ENCODE measurements around the gene LSS.

LSS gene

DNA sequence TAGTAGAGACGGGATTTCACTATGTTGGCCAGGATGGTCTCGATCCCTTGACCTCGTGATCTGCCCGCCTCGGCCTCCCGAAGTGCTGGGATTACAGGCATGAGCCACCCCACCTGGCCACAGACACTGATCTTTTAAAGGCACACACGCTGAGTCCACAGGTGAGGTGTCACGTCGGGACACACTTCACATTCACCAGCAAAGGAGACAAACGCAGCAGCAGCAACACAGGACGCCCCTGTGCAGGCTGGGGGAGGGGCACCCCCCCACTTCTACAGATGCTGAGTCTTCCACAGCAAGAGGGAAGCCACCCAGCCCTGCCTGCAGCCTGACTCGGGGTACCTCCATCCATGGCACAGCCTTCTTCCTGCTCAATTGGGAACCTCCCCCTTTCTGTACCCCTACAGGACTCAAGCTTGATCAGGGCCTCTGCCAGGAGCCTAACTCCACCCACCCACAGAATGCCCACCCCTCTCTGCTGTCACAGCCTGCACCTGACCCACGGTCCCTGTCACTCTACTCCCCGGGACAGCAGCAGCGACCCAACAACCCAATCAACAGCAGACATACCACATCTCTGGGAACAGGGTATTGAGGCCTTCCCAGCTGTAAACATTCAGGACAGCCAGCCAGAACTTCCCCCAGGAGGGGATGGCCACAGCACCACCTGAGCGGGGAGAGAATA lies 9.5 kb downstream of the LSS start:
- DNase-seq, result no peak

DNA sequence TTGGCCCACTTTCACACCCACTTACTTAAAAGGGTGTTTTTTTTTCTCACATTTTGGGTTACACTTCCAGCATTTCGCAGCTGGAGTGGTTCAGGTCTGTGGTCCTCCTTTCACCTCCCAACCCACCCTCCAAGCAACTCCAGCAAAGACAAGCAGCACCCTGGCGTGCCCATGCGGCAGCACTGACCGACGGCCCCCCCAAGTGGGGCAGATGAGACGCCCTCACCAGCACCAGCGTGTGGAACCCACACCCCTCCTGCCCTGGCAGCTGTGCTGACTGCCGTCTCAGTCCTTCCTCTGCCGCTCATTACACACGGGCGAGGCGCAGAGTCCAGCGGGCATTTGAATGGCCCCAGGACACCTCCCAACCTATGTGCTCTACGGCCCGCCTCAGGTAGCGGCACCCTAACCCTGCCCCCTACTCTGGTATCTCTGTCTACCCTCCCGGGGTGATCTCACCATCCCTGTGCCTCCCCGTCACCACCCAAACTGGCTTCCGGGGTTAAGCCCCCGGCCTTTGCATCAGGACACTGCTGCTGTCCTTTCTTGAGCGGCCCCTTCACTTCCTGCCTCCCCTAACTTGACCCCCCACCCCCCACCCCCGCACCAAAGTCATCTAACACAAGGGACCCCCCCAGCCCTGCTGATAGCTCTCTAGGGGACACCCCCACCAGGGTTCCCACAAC lies 10.9 kb downstream of the LSS start:
- no peak for DNase-seq

DNA sequence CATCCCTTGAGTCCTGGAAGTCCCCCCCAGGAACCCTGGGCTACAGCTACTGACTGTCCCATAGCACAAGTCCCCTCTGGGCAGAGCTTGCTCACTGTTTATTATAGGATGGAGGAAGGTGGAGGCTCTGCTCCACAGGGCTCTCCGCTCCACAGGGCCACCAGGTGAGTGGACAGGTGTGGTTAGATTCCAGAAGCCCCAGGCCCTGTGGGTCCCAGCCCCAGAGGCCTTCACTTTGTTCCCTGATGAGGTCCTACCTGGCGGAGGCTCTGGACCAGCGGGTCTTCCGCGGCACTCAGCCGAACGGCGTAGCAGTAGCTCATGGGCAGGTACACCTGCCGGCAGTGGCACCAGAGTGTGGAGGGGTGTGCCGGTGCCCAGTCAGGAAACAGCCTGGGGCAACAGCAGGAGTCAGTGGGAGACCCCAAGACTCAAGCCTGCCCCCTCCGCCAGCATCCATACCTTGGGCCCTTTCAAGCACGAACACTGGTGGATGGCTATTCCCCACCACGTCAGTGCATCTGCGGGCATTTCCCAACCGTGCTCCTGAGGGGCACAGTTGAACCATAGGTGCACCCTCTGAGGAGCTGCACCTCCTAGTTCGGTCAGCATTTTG lies 12.3 kb downstream of the LSS start:
- DNase-seq, result no peak

DNA sequence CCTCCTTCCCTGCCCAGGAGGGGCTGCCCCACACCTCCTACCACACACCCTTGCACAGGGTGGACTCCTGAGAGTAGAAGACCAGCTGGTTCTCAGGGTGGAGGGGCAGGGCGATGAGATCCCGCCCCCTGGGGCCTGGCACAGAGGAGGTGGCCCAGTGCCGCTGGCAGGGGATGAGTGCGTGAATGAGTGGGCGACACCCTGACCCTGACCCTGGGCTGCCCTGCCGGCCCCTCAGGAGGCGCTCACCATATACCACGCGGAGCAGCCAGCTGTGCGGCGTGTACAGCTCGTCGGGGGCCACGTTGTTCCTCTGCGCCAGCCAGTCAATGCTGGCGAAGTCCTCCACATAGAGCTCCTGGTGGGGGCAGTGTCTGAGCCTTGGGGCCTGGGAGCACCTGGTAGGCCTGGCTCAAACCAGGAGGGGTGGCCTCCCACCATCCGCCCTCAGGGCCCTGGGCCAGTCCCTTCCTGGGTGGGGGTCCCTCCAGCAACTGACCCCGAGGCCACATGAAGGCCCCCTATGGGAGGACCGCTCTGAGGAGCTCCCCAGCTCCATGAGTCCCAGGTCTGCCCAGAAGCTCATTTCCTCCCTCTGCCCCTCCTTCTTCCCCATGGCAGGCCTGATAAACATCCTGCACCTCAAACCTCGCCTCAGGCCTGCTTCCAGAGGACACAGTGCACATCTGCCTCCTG lies 13.0 kb downstream of the LSS start:
- DNase-seq, result no peak

DNA sequence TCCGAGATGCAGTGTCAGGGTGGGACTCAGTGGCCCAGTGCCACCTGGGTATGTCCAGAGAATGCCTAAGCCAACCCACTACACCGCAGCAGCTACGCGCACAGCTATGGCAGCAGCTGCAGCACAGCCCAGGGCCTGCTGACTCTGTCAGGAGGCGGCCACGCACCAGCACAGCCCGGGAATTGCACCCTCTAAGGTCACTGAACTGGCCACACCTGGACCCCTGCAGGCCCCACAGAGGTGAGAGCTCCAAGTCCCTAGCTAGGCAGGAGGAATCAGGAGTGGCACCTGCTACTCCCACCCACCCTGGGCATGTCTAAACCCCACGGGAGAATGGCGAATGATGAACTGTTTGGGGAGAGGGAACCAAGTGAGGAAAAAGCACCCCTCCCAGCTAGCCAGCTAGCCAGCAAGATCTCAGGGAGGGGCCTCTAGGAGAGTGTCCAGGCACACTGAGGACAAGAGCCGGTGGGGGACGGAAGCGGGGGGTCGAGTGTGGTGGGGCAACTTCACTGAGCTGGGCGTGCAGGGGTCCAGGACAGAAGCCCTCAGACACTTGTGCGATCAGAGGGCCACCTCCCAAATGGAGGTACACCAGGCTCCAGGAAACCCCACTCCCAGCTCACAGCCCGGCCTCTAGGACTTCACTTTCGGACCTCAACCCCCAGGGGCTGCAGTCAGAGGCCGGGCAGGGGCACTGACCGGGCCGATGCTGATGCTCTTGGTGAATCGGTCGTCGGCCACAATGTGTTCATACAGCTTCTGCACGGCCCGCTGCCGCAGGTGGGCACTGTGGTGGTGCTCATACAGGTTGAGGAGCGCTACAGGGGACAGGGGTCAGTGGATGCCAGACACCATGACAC lies 13.9 kb downstream of the LSS start:
- DNase-seq, result no peak

DNA sequence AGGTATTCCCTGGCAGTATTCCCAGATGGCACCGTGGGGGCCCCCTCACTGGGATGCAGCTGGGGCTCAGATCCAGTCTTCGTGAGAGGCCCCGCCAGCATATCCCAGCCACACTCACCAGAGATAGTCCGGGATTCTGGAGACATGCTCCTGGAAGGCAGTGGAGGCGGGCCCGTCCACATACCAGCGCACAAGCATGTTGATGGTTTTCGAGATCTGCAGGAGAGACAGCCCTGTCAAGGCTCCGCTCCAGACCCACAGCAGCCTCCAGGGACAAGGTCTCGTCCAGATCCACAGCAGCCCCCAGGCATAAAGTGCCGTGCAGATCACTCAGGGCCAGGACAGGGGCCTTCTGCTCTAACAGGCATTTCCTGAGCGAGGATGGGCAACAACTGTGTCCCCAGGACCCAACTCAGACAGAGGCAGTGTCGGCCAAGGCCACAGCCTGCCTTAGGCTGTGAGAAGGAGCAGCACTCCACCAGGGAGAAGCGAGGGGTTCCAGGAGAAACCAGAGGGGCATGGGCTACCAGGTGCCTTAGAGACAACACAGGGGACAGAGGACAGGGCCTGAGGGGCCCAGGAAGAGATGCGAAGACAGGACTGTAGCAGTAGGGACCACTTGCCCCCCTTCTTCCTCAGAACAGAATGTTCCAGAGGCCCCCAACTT lies 14.8 kb downstream of the LSS start:
- no peak for DNase-seq

DNA sequence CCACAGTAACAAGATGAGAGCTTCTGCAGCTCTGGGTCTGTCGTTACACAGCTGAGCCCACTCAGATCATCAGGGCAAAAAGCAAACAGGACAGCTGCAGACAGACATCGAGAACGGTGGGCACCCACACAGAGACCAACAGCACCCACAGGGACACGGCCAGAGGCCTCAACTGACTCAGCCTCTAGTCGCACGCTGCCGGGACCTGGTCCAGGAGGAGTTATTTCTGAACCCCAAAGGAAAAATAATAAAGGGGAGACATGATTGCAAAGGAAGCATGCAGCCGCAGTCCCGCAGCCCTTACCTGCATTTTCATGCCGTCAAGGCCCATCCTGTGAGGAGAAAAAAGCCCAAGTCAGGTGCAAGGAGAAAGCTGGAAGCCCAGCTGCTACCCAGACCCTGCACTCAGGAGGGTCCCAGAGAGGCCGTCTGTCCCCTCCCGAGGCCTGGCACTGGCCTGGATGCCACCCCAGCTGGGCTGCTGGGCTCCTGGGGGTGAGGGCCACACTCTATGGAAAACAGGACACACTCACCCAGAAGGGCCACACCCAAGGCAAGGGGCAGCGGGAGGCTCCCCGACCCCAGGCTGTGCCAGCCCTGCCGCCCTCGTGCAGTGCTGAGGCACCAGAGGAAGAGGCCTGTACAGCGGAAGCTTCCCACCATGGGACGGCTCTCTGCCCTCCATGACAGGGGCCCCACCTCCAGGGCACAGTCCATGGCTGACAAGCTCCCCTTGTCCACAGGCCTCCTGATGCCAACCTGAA lies 15.7 kb downstream of the LSS start:
- DNase-seq, result no peak

DNA sequence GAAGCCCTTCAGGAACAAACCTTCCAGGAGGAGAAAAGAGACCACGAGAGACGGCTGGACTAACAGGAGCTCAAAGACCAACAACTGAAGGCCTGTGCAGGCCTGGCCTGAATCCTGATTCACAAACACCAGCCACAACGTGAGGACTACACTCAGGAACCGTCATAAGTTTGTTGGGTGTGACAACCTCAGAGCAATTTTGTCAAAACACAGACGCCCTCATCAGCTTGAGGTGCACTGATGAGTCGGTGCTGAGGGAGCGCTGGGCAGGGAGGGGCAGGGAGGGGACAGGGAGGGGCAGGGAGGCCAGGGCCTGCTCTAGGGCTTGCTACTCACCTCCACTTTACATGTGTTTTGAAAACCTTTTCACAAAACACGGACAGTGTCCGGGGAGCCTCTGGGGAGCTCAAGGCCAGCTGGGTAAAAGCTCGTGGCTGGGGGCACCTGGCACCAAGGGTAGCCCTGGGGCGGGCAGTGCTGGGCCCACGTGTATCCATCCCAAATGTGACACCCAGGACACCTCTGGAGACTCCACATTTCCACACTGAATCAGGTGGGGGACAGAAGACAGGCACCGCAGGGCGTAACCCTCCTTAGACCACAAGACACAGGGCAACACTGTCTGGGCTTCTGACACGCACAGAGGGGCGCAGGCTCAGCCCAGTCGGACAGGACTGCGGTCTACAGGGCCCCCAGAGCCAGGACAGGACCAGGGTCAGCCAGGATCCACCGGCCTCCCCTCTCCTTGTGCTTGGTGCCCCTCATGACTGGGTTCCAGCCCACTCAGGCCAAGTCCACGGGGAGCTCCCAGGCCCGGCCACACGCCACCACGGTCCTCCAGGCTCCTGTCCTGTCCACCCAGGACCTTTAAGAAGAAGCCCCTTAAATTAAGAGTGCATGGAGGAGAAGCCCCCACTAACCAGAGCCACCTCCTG lies 16.5 kb downstream of the LSS start:
- DNase-seq, result no peak

DNA sequence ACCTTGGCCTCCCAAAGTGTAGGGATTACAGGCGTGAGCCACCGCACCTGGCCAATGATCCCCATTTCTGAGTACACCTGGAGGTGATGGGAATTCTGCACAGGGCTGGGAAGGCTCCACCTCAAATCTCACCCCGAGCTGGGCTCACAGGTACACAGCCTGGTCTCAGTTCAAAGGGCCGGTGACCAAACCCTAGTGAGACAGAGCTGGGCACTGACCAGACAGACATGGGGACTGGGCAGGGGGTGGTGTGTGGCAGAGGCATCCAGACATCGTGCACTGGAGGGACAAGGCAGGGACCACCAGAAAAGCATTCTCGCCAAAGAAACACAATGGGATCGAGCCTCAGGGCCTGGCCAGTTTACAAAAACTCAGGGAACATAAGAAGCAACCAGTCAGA lies 17.2 kb downstream of the LSS start:
- no peak for DNase-seq

DNA sequence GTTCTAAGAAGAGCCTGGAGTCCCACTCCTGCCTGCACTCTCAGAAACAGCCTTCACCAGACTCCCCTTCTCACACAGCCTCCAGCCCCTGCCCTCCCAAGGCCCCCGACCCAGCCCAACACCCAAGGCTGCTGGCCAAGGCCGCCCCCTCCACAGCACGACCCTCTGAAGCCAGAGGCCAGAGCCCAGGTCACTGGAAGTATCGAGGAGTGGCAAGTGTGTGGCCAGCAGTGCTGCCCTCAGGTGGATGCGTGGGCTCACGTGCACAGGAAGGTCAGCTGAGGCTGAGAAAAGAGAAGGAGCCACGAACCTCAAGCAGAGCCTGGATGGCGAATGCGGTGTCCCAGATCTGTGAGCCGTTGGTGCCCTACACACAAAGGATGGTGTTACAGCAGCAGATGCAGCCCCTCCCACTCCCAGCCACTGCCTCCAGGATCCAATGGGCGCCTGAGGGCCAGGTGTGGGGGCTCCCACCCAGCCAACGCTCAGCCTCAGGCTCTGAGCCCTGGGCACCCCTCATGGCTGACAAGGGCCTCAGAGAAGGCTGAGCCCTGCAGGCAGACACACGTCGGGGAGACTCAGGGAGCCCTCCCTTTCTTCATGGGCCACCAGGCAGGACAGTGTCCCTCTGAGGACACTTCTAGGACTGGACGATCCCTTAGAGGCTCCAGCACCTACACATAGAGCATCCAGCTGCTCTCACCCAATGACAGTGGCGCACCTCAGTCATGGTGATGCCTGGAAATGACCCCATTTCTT lies 18.0 kb downstream of the LSS start:
- DNase-seq, result no peak

DNA sequence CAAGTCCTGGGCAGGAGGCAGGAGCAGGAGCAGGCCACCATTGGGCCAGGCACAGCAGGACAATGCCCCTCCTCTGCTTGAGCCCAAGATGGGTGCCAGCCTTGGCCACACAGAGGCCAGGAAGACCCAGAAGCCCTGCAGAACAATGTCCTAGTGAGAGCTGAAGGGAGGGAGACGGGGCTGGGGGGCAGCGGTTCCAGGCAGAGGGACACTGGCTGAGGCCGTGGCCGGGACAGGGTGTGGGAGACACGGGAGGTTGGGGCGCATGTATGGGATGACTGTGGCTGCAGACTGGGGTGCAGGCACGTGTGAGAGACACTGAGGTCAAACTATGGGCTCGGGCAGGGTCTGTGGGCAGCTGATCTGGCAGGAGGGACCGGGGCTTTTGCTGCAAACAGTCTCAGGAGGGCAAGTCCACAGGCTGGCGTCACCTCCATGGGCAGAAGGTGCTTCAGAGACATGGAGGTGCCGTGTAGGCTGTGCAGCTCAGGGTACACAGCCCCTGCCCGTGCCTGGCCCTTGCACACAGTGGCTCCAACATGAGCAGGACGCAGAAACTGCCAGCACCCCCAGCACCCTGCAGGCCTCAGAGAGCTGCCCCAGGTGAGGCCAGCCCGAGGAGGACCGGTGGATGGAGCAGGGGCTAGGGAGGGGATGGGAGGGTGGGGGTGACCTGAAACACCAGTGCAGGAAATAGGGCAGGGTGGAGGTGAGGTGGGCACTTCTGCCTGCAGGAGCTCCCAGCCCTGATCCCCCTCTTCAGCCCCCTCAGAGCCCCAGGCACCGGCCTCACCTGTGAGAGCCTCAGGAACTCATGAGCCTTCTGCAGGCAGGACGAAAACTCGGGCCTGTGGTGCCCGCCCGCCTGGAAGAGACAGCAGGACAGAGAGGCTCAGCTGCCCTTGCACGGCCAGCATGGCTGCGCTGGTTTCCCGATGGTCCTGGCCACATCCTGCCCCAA lies 19.5 kb downstream of the LSS start:
- DNase-seq, result no peak

DNA sequence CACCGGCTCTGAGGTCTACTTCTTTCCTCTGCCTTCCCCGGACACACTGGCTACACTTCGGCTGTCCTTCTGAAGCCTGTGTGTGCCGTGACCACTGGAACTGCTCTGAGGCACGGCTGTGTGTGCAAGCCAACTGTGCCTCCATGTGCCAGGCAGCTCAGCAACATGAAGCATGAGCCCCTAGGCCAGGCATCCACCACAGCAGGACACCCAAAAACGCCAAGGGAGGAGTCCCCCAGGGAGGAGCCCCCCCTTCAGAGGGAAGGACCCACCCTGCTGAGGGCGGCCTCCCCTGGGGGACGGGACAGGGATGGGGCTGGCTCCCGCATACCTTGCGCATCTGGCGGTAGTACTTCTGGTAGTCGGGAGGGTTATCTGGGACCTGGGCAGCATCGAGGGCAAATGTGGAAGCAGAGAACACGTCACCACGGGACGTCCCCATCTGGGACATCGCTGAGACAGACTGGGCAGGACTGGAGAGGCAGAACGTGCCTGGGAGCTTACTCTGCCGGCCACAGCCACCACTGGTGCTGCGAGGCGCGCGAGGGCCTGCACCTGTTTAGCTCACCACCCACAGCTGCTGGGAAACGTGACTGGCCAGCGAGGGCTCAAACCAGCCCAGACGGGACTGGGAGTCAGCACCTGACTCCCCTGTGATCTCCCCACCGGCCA lies 20.5 kb downstream of the LSS start:
- DNase-seq, result no peak

DNA sequence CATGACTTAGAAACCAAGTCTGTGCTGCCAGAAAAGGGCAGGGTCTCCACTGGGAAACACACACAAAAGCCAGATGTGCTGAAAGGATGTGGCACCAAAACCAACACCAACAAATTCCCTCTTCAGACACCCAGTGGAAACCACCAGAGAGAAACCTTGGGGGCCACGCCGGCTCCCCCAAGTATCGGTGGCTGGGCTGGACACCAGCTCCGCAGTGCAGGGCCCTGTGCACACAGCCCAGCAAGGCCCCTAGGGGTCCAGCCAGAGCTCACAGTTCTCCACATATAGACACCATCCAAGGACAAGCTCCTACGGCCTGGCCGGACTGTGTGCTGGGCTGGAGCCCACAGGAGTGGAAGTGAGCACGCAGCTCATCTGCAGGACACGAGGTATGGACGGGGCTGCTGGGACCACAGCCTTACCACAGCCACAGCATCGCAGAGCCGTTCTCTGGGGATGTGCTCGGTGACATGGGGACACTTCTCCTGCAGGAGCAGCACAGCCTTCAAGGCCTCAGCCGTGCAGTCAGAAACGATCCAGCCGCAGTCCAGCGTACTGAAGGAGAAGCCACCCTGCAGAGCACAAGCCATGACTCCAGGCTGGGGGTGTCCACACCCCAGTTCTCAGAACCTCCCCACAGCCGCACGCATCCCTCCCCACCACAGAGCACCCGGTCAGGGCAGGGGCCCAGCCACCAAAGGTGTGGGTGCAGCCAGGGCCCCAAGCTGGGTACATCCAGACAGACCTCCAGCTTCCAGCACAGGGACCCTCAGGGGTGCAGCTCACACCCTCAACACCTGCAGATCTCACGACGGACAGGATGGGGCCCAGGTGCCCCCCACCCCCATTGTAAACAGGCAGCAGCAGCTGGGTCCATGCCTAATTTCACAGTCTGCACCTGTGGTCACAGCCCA lies 21.3 kb downstream of the LSS start:
- no peak for DNase-seq

DNA sequence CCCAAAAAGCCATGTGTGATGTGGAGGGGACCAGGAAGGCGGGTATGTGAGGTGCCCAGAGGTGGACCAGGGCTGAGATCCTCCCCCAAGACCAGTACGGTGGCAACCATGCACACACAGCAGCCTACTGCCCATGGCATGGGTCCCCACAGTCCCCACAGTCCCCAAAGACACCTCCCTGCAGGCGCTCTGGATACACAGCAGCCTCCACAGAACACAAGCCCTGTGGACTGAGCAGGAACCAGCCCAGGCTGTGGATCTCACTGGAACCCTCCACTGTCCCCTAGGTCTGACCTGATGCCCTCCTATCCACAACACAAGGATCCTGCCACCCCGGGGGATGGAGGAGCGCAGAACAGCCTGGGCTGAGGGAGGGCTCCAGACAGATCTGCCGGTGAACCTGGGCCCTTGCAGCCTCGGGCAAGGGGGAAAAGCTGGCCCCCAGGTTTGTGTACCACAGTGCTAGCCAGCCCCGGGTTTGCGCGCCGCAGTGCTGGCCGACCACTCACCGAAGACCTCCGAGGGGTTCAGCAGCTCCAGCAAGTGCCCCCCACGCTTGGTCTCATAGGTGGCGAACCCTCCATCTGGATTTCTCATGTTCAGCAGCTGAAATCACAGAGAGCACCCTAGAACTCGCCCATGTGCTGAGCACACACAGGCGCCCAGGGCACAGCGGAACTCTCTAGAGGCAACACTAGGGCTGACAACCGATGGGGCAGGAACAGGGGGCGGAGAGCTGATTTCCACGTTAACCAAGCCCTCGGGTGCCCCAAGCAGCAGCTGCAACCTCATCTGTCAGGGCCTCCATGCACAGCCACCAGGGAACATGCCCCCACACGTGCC lies 22.2 kb downstream of the LSS start:
- DNase-seq, result no peak

DNA sequence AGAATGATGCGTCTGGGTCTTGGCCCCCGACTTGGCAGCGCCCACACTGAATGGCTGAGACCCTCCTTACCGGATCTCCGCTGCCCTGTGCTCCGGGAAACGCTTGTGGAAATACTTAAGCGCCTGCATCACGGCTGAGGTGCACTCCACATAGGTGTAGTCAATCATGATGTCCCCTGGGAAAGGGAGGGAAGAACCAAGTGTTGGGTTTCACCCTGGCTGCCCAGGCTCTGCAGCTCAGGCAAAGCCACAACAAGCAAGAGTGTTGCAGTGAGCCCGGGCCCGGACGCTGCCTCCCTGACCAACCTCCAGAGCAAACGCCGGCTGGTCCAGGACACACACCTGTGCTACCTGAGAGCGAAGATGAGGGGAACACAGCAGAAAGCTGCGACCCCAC lies 22.8 kb downstream of the LSS start:
- no peak for DNase-seq

DNA sequence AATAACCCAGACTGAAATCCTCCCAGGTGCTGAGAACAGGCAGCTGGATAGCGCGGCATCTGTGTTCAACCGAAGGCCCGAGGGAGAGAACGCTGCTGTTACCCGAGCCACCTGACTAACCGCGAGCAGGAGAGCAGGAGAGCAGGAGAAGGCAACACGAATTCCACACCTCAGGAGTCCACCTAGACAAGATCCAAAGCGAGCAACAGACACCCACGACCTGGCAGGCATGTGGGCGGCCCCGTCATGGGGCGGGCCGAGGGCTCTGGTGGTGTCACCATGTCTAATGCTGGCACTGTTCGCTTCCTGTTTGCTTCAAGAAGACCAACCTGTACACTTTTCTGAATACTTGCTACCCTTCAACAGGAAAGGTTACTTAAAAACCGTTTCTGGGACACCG lies 23.4 kb downstream of the LSS start:
- DNase-seq, result no peak
